H1 (cell line): ENCODE measurements around the gene HOXB13. TPM values are rescaled to one million over a fixed set of nuclear protein-coding genes. Genes with fewer than 3 reads are reported as not detected.

ENCODE experiments used
- CTCF ChIA-PET: fragments of 300-600 bp; sonication (Branson Sonifier 250); formaldehyde crosslinking; loops from one replicate; lab custom pipeline; 2021; ENCODE audit not compliant: partially characterized antibody; lab: Charles Lee
- POLR2A ChIA-PET: fragments of 300-600 bp; sonication (Branson Sonifier 250); formaldehyde crosslinking; loops from one replicate; lab custom pipeline; 2021; ENCODE audit warnings: inconsistent platforms; ENCODE audit not compliant: partially characterized antibody; lab: Charles Lee
- DNase-seq, 2 experiments: peaks; one replicate each; pipeline versions ENCODE4 v3.0.0 to v3.0.0-alpha.2; 2010 to 2022; ENCODE audit warnings: low spot score in 2 of 2, low read depth in 1 of 2, mixed read lengths in 1 of 2
- FAIRE-seq: peaks from 2 replicates; lab custom pipeline; 2011; peaks lifted over from hg19 to GRCh38; lab: Jason Lieb, UNC
- H2AFZ ChIP-seq: 2 replicates; pipeline ENCODE4 v1.8.1; 2012; ENCODE audit warnings: low read length, inconsistent platforms
- H2AK5ac ChIP-seq: 2 replicates; pipeline ENCODE4 v1.6.1; 2013; ENCODE audit warnings: low read depth, low read length
- H2BK120ac ChIP-seq: replicated peaks from 2 replicates; pipeline ENCODE3; 2013; ENCODE audit warnings: low read depth, low read length, inconsistent platforms
- H2BK12ac ChIP-seq: 2 replicates; pipeline ENCODE4 v1.6.1; 2013; ENCODE audit warnings: low read depth, low read length
- H2BK15ac ChIP-seq: 2 replicates; pipeline ENCODE4 v1.6.1; 2013; ENCODE audit warnings: low read length
- H2BK20ac ChIP-seq: 2 replicates; pipeline ENCODE4 v1.6.1; 2013; ENCODE audit warnings: low read length
- H2BK5ac ChIP-seq: 2 replicates; pipeline ENCODE4 v1.6.1; 2013; ENCODE audit warnings: low read depth, low read length
- H3K14ac ChIP-seq: 2 replicates; pipeline ENCODE4 v1.6.1; 2013; ENCODE audit warnings: inconsistent platforms; ENCODE audit not compliant: insufficient read length
- H3K18ac ChIP-seq: 2 replicates; pipeline ENCODE4 v1.6.1; 2013; ENCODE audit warnings: low read length; ENCODE audit errors: extremely low read depth
- H3K23ac ChIP-seq: 2 replicates; pipeline ENCODE4 v1.6.1; 2013; ENCODE audit warnings: inconsistent platforms; ENCODE audit not compliant: insufficient read length
- H3K23me2 ChIP-seq: 2 replicates; pipeline ENCODE4 v1.6.1; 2013; ENCODE audit warnings: low read depth, low read length
- H3K27ac ChIP-seq: 2 replicates; pipeline ENCODE4 v1.6.1; 2011; ENCODE audit warnings: low read depth, low read length, inconsistent platforms
- H3K27me3 ChIP-seq, 4 experiments: replicated peaks in 1 of 4; 1 replicate in 1 of 4; 2 replicates in 3 of 4; pipeline versions ENCODE4 v1.6.1 to v1.8.1; 2011 to 2013; ENCODE audit warnings: low read length in 3 of 4, mild to moderate bottlenecking in 3 of 4, inconsistent platforms in 2 of 4, mixed read lengths in 2 of 4, moderate library complexity in 1 of 4; ENCODE audit not compliant: control insufficient read depth in 3 of 4, insufficient read depth in 3 of 4; ENCODE audit errors: extremely low read depth in 1 of 4
- H3K36me3 ChIP-seq, 4 experiments: 2 replicates each; pipeline versions ENCODE4 v1.6.1 to v1.8.1; 2011 to 2013; ENCODE audit warnings: mild to moderate bottlenecking in 4 of 4, low read length in 3 of 4, moderate library complexity in 2 of 4, control low read depth in 1 of 4, inconsistent platforms in 1 of 4; ENCODE audit not compliant: insufficient read depth in 4 of 4, control insufficient read depth in 2 of 4
- H3K4ac ChIP-seq: replicated peaks from 2 replicates; pipeline ENCODE3; 2013; ENCODE audit warnings: low read length, low read depth, mixed read lengths, inconsistent platforms; ENCODE audit not compliant: insufficient read length
- H3K4me1 ChIP-seq, 4 experiments: replicated peaks in 1 of 4; 1 replicate in 1 of 4; 2 replicates in 3 of 4; pipeline versions ENCODE4 v1.6.1 to v1.8.1; 2011 to 2013; ENCODE audit warnings: low read length in 3 of 4, inconsistent platforms in 2 of 4, mixed read lengths in 1 of 4; ENCODE audit not compliant: insufficient read depth in 4 of 4, control insufficient read depth in 3 of 4
- H3K4me2 ChIP-seq, 2 experiments: 2 replicates each; pipeline versions ENCODE4 v1.6.1 to v1.8.1; 2011 to 2013; ENCODE audit warnings: low read depth in 2 of 2, low read length in 2 of 2, control low read depth in 1 of 2, inconsistent platforms in 1 of 2, mild to moderate bottlenecking in 1 of 2; ENCODE audit not compliant: insufficient read depth in 1 of 2
- H3K4me3 ChIP-seq, 4 experiments: fragments of 200-600, 300-600 bp in 1 of 4; sonication (generic), shearing (Covaris generic), sonication (Bioruptor Twin) in 1 of 4; 2 replicates each; pipeline versions ENCODE4 v1.5.1 to v1.8.1; 2011 to 2016; ENCODE audit warnings: low read length in 4 of 4, low read depth in 3 of 4, control low read depth in 2 of 4, inconsistent platforms in 2 of 4, mild to moderate bottlenecking in 2 of 4, mixed read lengths in 1 of 4, moderate library complexity in 1 of 4; ENCODE audit not compliant: insufficient read depth in 2 of 4; ENCODE audit errors: extremely low read depth in 1 of 4
- H3K56ac ChIP-seq: replicated peaks from 2 replicates; pipeline ENCODE3; 2013; ENCODE audit warnings: low read depth, mild to moderate bottlenecking, mixed read lengths, low read length, inconsistent platforms; ENCODE audit not compliant: insufficient read length
- H3K79me1 ChIP-seq: 2 replicates; pipeline ENCODE4 v1.6.1; 2013; ENCODE audit warnings: low read depth, low read length, control low read depth
- H3K79me2 ChIP-seq, 2 experiments: 2 replicates each; pipeline versions ENCODE4 v1.6.1 to v1.8.1; 2012 to 2013; ENCODE audit warnings: low read length in 2 of 2, mild to moderate bottlenecking in 2 of 2, inconsistent platforms in 1 of 2; ENCODE audit not compliant: insufficient read depth in 2 of 2, control insufficient read depth in 1 of 2
- H3K9ac ChIP-seq, 4 experiments: replicated peaks in 1 of 4; 1 replicate in 1 of 4; 2 replicates in 3 of 4; pipeline versions ENCODE4 v1.6.1 to v1.8.1; 2011 to 2013; ENCODE audit warnings: low read depth in 3 of 4, low read length in 3 of 4, control low read depth in 2 of 4, mild to moderate bottlenecking in 2 of 4, moderate library complexity in 2 of 4, inconsistent platforms in 1 of 4; ENCODE audit errors: extremely low read depth in 1 of 4
- H3K9me3 ChIP-seq, 2 experiments: 2 replicates each; pipeline versions ENCODE4 v1.6.1 to v1.8.1; 2012 to 2013; ENCODE audit warnings: mild to moderate bottlenecking in 2 of 2, moderate library complexity in 2 of 2, control low read depth in 1 of 2, inconsistent platforms in 1 of 2, low read depth in 1 of 2, low read length in 1 of 2, mixed read lengths in 1 of 2; ENCODE audit not compliant: insufficient read depth in 2 of 2
- H4K20me1 ChIP-seq, 2 experiments: replicated peaks in 1 of 2; 2 replicates each; pipeline versions ENCODE3 to v1.8.1; 2011 to 2013; ENCODE audit warnings: inconsistent platforms in 2 of 2, low read length in 2 of 2, mild to moderate bottlenecking in 1 of 2; ENCODE audit not compliant: insufficient read depth in 2 of 2, control insufficient read depth in 1 of 2
- H4K5ac ChIP-seq: 2 replicates; pipeline ENCODE4 v1.6.1; 2013; ENCODE audit warnings: low read length, low read depth, mixed read lengths, inconsistent platforms; ENCODE audit not compliant: insufficient read length
- H4K8ac ChIP-seq: 2 replicates; pipeline ENCODE4 v1.8.0; 2013; ENCODE audit warnings: mild to moderate bottlenecking, moderate library complexity, low read length, inconsistent platforms; ENCODE audit not compliant: insufficient read depth; ENCODE audit errors: extremely low read depth
- H4K91ac ChIP-seq: replicated peaks from 2 replicates; pipeline ENCODE3; 2013; ENCODE audit warnings: low read length, mixed read lengths, inconsistent platforms; ENCODE audit not compliant: insufficient read length
- BRCA1 ChIP-seq: IDR thresholded peaks from 2 replicates; pipeline ENCODE4 v1.6.1; 2012; ENCODE audit warnings: low read depth, low read length, improper control_type of control experiment
- EGR1 ChIP-seq: IDR thresholded peaks from 2 replicates; pipeline ENCODE4 v1.6.1; 2011; ENCODE audit warnings: low read depth, low read length, borderline replicate concordance
- HDAC2 ChIP-seq, 2 experiments: fragments of 300-600 bp in 1 of 2; sonication (generic) in 1 of 2; IDR thresholded peaks; 2 replicates each; pipeline ENCODE4 v1.6.1; 2011 to 2012; ENCODE audit warnings: low read depth in 2 of 2, low read length in 2 of 2, mild to moderate bottlenecking in 2 of 2, moderate library complexity in 2 of 2, borderline replicate concordance in 1 of 2, inconsistent platforms in 1 of 2
- SAP30 ChIP-seq: fragments of 300-600 bp; sonication (generic); IDR thresholded peaks from 2 replicates; pipeline ENCODE4 v1.7.1; 2012; ENCODE audit warnings: low read length, moderate library complexity, mild to moderate bottlenecking, inconsistent platforms; ENCODE audit not compliant: insufficient read depth, insufficient replicate concordance
- SIN3A ChIP-seq, 2 experiments: IDR thresholded peaks in 1 of 2; conservative IDR thresholded peaks in 1 of 2; 2 replicates each; pipeline ENCODE4 v1.6.1; 2011 to 2012; ENCODE audit warnings: low read length in 2 of 2, improper control_type of control experiment in 1 of 2, low read depth in 1 of 2, mild to moderate bottlenecking in 1 of 2
- SRF ChIP-seq: IDR thresholded peaks from 2 replicates; pipeline ENCODE4 v1.6.1; 2011; ENCODE audit warnings: mild to moderate bottlenecking, low read depth, low read length, moderate library complexity
- WGBS, 2 experiments: shearing (Covaris generic) in 1 of 2; methylation state at CpG; one replicate each; pipeline versions ENCODE4 v1.1.6 to v1.1.7; 2013 to 2015; ENCODE audit warnings: low lambda C conversion rate in 2 of 2, mixed read lengths in 2 of 2, inconsistent platforms in 1 of 2, low coverage in 1 of 2, missing lambda C conversion rate in 1 of 2; ENCODE audit not compliant: insufficient replicate concordance in 2 of 2, insufficient coverage in 1 of 2, insufficient read length in 1 of 2; ENCODE audit errors: extremely low coverage in 1 of 2, missing lambda C conversion rate in 1 of 2; 5-methylcytosine and 5-hydroxymethylcytosine counted together
- polyA plus RNA-seq, 7 experiments: library from polyadenylated mRNA; depleted of rRNA in 3 of 7; stranded (reverse) in 5 of 7; unstranded in 2 of 7; fragments of >200 nt in 5 of 7; fragments of 200-250 nt in 2 of 7; gene quantifications; 1 replicate in 5 of 7; 2 replicates in 1 of 7; 4 replicates in 1 of 7; pipeline versions ENCODE4 v1.2.1 to v1.2.3, GENCODE V29; 2011 to 2013; ENCODE audit warnings: missing spikeins in 2 of 7, mixed read lengths in 2 of 7
- total RNA-seq: library from RNA; stranded (reverse); fragmentation: NEBNext Ultra II Directional; extraction: Animal tissue kit (Norgen Biotek cat#: 25700); gene quantifications from 2 replicates; pipeline ENCODE4 v1.2.1, GENCODE V29; 2021

Gene HOXB13
- total and polyA plus RNA-seq, 2 of the 8 experiments (the other 6 are each of a cell fraction or from before 2014, with no cell fraction given): not detected

DNA sequence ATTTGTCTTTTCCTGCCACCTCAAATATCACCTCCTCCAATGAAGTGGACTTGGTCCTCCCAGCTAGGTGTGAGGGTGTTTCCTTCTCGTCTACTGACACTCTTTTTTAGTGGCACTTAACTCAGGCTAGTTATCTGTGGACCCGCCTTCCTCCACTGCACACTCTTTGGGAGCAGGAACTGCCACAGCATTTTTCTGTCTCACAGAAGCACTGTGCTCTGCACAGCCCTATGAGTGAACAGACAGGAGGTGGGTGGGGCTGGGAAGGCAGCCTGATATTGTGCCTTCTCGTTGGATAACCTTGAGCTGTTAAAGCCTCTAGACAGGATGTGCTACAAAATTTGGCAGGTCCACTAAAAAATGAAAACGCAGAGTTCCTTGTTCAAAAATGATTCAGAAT is 31.9 kb upstream of the HOXB13 start:
- DNase-seq (no peak), FAIRE-seq (no peak)
- Histone ChIP-seq H3K4ac (no peak overlapping the region), H3K4me2 (no peak overlapping the region), H3K36me3 (no peaks in the 10 kb centered on the region), H4K8ac (no peak overlapping the region), H3K4me3 (no peak overlapping the region), H3K56ac (no peak overlapping the region), H4K20me1 (peaks cover 2 to 8% of the 10 kb centered on the region in 2 experiments), H3K4me1 (no peaks in the 10 kb centered on the region), H4K5ac (no peak overlapping the region), H3K27ac (no peak overlapping the region), H4K91ac (no peak overlapping the region), H3K79me1 (no peaks in the 10 kb centered on the region), H2AK5ac (no peak overlapping the region), H3K23ac (no peak overlapping the region), H3K18ac (no peak overlapping the region), H3K9me3 (no peaks in the 10 kb centered on the region)
- CTCF ChIA-PET: interaction anchor here (1.2 to 18.8 kb wide), 6 partner anchors 26 to 119 kb away, joined by 3 to 186 read pairs (median 9); no protein-coding TSS in a partner anchor
- 96% methylated on average over 4 of the region's 4 CpGs; no CpG with 5 or more reads in 1 of the 2 experiments for WGBS, 2 experiments
- TF ChIP-seq SIN3A (conservative IDR thresholded peaks at IDR 0.05 in 1 of 2, IDR thresholded peaks at IDR 0.05 in 1 of 2; ENCODE audit: low read depth in 1 of 2, low read length in 2 of 2) (no peak), SRF (no peak), EGR1 (no peak), SAP30 (no peak), HDAC2 (IDR thresholded peaks at IDR 0.05; ENCODE audit: borderline replicate concordance in 1 of 2, low read depth in 2 of 2, low read length in 2 of 2) (no peak), BRCA1 (no peak)
- TF ChIP-seq, all 59 proteins: peak for 0
- H2BK15ac ChIP-seq: no peak overlapping the region
- H3K27me3 ChIP-seq: peaks cover 29 to 56% (median 49%) of the 10 kb centered on the region in 4 experiments
- H2BK120ac ChIP-seq: no peak overlapping the region
- no peak overlapping the region for H3K14ac ChIP-seq
- no peak overlapping the region for H3K9ac ChIP-seq
- H2BK12ac ChIP-seq: no peak overlapping the region
- no peak overlapping the region for H2AFZ ChIP-seq
- no peaks in the 10 kb centered on the region for H3K23me2 ChIP-seq
- no peak overlapping the region for H2BK20ac ChIP-seq
- H3K79me2 ChIP-seq: no peaks in the 10 kb centered on the region
- POLR2A ChIA-PET: interaction anchor here (1.1 kb wide), 1 partner anchor 81 kb away, joined by 3 read pairs; no protein-coding TSS in a partner anchor
- no peak overlapping the region for H2BK5ac ChIP-seq
